ENCODE data around the gene ZCWPW1.

ZCWPW1 gene

DNA sequence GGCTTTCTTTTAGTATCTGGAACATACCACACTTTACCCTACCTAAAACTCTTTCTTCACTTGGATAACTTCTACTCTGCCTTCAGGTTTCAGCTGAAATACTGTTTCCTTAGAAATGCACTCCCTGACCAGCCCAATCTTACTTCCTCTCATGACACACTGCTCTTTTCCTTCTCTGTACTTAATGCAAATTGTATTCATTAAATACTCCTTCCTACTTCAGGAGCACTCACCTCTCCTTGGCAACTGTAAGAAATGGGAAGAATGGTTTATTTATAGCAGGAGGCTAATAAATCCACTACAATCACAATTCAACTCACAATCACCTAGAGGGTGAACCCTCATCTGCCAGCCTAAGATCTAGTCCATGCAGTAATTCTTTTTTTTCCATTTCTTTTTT lies 15.2 kb downstream of the ZCWPW1 start:
- DNase-seq (ENCODE audit: low read depth), result no peak
- H3K4me3 ChIP-seq (ENCODE audit: low read depth, low read length), result no peak overlapping the region

DNA sequence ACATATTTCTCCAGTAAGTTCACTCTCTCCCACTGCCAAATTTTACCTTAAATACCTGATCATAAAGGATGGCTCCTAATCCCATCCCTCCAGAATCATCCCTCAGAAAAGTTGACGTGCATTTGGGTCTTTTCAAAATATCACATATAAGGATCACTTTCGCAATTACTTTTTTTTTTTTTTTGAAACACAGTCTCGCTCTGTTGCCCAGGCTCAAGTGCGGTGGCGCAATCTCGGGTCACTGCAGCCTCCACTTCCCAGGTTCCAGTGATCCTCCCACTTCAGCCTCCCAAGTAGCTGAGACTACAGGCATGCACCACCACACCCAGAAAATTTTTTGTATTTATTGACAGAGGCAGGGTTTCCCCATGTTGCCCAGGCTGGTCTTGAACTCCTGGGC lies 17.4 kb downstream of the ZCWPW1 start:
- no peak overlapping the region for H3K4me3 ChIP-seq (ENCODE audit: low read depth, low read length)
- DNase-seq (ENCODE audit: low read depth), result no peak

GRCh38 chr7:100407285-100408180 lies 21.0 kb downstream of the ZCWPW1 start:
- no peak overlapping the region for H3K4me3 ChIP-seq (ENCODE audit: low read depth, low read length)
- DNase-seq (ENCODE audit: low read depth), result peak; percentile 31

DNA sequence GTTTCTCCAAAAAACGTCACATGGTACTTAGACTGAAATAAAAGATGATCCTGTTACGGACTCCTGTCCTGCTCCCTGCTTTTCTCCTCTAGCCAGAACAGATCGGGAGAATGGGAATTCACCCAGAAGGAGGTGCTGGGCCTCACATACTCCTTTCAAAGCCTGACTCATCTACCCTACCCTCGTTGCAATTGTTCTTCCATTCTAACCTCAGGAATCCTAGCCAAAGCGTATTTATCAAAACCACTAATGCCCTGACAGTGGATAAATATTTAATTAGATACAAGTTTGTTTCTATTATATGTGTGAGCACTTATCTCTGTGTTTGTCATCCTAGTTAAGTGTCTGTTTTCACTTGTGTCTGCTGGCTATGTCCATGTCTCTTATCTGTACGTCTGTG lies 21.7 kb downstream of the ZCWPW1 start:
- DNase-seq (ENCODE audit: low read depth), result peak; percentile 23

DNA sequence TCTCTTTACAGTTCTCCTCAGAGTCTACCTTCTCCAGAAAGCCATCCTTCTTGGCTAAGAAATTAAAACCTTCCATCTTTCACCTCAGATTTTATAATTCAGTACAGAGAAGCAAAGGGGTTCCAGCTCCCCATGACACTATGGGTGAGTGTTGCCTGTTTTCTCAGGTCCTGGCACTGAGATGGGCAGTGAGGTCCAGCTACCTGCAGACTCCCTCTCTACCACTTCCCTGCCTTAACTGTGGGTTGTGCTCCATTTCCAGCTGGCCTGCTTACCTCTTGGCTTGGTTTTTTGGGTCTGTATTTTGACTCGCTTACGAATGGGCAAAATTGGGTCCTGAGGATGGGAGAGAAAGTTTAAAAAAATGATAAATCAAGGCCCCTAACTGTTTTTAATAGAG lies 26.3 kb downstream of the ZCWPW1 start:
- no peak overlapping the region for H3K4me3 ChIP-seq (ENCODE audit: low read depth, low read length)
- DNase-seq (ENCODE audit: low read depth), result no peak

More for the DNA sequence above, 21.7 kb downstream of the ZCWPW1 start:
- no peak overlapping the region for H3K4me3 ChIP-seq (ENCODE audit: low read depth, low read length)

DNA sequence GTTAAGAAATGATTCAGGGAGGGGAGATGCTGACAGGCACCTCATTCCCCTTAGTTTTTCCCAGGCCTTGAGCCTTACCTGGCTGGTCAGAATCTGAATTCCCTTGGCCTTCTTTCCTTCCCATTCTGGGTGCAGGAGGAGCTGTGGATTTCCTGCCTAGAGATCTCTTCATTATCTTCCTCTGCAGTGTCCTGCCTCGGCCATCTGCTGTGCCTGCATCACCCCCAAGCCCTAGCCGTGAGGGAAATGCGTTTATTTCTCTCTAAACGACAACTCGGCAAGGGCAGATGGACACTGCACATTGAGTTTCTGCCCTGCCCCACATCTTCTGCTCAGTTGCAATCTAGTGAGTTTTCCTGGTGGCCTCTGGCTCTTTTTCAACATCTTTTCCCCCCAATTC lies 26.7 kb downstream of the ZCWPW1 start:
- H3K4me3 ChIP-seq (ENCODE audit: low read depth, low read length), result no peak overlapping the region
- no peak for DNase-seq (ENCODE audit: low read depth)

GRCh38 chr7:100400656-100401055 lies 27.8 kb downstream of the ZCWPW1 start:
- no peak for DNase-seq (ENCODE audit: low read depth)
- no peak overlapping the region for H3K4me3 ChIP-seq (ENCODE audit: low read depth, low read length)

DNA sequence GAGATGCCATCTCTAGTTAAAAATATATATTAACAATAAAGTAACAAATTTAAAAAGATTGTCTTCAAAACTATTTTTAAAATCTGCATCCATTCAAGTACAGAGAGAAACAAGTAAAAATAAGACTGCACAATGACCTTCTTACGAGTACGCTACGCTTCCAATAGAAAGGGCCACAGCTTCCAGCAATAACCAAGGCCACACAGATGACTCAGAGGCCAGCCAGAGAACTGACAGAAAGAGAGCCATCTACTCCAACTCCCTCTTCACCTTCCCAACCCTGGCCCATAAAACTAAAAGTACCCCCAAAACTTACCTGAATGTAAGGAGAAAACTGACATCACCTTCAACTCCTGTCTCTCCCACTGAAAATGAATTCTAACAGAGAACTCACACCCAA lies 28.5 kb downstream of the ZCWPW1 start:
- H3K4me3 ChIP-seq (ENCODE audit: low read depth, low read length), result no peak overlapping the region
- DNase-seq (ENCODE audit: low read depth), result no peak

DNA sequence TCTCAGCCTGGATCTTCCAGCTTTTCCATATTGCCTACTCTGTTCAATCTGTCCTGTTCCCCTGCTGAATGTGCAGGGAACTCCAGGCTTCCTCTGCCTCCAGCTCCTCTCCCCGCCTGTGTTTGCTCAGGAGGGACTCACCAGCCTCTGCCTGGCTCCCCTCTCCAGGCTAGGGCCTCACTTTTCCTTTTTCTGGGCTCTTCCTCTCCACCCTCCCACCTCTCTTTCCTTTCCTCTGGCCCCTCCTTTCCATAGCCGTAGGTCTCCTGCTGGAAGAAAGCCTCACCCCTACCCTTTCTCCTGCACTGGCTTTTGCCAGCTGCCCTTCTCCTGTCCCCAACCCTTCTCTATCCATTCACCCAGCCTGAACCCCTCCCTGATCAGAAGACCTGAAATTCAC lies 30.3 kb downstream of the ZCWPW1 start:
- DNase-seq (ENCODE audit: low read depth), result no peak
- no peak overlapping the region for H3K4me3 ChIP-seq (ENCODE audit: low read depth, low read length)

DNA sequence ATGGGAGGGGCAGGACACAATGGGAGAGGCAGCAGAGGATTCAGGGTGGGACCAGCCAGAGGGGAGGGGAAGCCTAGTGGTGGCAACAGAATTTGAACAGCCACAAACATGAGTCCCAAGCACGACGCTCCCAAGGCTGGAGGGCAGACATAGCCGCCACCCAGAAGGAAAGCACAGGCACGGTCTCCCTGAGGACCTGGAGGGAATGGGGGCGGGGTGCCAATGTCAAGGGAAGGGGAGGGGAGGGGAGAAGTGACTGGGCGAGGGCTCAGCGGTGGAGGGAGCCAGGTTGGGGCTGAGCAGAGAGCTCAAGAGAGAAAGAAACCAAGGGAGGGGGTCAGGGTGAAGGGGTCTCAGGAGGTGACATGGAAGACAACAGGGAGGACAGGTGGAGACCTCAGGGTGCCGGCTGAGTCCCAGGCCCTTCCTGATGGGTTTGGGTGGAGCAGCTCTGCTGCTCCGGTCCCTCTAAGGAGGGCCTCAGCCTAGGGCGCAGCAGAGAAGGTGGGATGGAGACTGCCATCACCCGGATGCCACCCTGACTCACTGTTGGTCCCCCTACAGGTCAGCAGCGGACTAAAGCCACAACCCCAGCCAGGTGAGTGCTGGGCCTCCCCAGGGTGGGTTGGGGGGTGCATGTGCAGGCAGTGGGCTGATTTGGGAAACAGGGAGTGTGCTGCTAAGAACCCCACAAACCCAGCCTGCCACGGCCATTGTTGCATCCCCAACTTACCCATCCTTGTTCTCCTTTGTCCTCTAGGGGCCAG lies 31.0 kb downstream of the ZCWPW1 start:
- no peak overlapping the region for H3K4me3 ChIP-seq (ENCODE audit: low read depth, low read length)
- DNase-seq (ENCODE audit: low read depth), result no peak

DNA sequence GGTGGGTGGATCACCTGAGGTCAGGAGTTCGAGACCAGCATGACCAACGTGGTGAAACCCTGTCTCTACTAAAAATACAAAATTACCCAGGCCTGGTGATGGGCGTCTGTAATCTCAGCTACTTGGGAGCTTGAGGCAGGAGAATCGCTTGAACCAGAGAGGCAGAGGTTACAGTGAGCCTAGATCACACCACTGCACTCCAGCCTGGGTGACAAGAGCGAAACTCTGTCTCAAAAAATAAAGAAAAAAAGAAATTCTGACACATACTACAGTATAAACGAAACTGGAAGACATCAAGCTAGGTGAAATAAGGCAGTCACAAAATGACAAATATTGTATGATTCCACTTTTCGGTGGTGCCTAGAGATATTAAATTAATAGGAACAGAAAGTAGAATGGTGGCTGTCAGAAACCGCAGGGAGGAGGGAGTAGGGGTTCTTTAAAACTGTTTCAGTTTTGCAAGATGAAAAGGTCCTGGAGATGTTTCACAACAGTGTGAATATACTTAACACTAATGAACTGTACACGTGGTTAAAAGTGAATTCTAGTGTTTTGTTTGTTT lies 32.0 kb downstream of the ZCWPW1 start:
- no peak overlapping the region for H3K4me3 ChIP-seq (ENCODE audit: low read depth, low read length)
- no peak for DNase-seq (ENCODE audit: low read depth)

DNA sequence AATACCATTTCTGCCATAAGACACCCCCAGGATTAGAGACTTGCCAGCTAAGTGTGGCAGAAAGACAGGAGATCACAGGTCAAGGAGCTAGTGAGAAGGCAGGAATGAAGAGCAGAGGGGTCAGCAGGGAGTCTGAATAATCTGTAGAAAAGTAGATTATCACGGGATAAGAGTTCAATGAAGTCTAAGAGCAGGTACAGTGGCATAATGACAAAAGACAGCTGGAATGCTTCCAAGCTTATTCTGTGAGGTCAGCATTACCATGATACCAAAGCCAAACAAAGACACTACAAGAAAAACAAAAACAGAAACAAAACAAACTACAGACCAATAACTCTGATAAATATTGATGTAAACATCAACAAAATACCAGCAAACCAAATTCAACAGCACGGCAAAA lies 34.4 kb downstream of the ZCWPW1 start:
- H3K4me3 ChIP-seq (ENCODE audit: low read depth, low read length), result no peak overlapping the region
- DNase-seq (ENCODE audit: low read depth), result no peak

GRCh38 chr7:100393233-100393905 lies 35.1 kb downstream of the ZCWPW1 start:
- no peak for DNase-seq (ENCODE audit: low read depth)
- H3K4me3 ChIP-seq (ENCODE audit: low read depth, low read length), result no peak overlapping the region

DNA sequence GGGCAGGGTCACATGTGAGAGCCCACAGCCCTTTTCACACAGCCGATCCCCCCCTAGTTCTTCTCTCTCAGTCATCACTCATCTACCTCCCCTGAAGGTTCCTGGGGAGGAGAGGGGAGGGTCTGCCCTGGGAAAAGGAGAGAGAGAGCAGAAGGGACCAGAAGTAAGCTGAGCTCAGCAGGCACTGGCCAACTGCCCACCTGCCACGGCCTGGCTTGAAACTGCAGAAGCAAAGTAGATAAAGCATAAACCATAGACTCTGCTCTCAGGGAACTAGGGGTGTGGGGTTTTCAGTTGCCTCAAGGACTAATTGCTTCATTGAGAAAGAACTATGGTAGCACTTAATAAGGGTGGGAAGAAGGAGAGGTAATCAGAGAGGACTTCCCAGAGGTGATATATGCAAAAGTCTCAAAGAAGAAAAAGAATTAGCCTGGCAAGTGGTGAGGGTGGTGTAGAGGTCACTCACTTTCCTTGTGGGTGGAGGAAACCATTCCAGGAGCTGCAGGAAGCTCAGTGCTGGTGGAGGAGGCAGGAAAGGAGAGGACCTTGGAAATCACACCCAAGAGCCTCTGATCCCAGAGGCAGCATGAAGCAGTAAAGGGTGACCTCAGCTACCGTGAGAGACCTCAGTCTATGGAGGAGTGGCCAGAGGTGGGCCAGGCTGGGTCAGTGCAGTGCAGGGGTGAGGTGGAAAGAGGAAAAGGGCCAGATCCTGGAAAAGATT lies 38.1 kb downstream of the ZCWPW1 start:
- no peak overlapping the region for H3K4me3 ChIP-seq (ENCODE audit: low read depth, low read length)
- DNase-seq (ENCODE audit: low read depth), result no peak

DNA sequence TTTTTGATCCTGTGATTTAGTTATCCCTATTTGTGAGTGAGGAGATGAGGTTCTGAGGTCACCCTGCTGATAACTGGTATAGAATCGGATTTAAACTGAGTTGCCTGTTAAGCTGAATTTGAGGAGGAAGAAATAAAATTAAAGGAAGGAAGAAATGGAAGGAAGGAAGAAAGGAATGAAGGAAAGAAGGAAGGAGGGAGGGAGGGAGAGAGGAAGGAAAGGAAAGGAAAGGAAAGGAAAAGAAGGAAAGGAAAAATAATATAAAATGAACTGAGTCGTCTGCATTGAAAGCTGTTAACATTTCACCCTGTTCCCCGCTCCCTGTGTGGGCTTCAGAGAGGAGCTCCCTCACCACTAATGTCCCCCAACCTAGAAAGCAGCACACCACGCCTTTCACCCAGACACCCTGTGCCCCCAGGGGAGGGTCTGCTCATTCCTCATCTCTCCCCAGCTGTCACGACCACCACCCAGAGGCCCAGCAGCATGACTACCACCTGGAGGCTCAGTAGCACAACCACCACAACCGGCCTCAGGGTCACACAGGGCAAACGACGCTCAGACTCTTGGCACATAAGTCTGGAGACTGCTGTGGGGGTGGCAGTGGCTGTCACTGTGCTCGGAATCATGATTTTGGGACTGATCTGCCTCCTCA lies 38.9 kb downstream of the ZCWPW1 start:
- no peak for DNase-seq (ENCODE audit: low read depth)
- H3K4me3 ChIP-seq (ENCODE audit: low read depth, low read length), result no peak overlapping the region

DNA sequence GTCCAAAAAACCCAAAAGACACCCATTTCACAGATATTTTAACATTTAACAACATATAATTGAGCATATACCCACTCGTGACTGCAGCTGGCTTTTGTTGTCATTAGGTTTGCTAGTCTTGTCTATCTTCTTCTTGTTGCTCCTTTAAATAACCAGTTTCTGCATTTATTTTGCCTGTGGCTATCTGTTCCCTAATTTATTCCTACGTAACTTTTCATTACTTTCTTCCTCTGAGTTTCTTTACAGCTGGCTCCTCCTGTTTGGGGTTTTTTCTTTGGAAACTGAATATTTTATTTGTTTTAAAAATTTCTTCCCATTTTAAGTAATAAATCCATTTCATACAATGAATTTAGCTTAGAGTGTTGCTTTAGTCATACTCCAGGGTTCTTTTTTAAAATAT lies 40.8 kb downstream of the ZCWPW1 start:
- H3K4me3 ChIP-seq (ENCODE audit: low read depth, low read length), result no peak overlapping the region
- no peak for DNase-seq (ENCODE audit: low read depth)

GRCh38 chr7:100386940-100387339 lies 41.6 kb downstream of the ZCWPW1 start:
- no peak for DNase-seq (ENCODE audit: low read depth)
- H3K4me3 ChIP-seq (ENCODE audit: low read depth, low read length), result no peak overlapping the region

DNA sequence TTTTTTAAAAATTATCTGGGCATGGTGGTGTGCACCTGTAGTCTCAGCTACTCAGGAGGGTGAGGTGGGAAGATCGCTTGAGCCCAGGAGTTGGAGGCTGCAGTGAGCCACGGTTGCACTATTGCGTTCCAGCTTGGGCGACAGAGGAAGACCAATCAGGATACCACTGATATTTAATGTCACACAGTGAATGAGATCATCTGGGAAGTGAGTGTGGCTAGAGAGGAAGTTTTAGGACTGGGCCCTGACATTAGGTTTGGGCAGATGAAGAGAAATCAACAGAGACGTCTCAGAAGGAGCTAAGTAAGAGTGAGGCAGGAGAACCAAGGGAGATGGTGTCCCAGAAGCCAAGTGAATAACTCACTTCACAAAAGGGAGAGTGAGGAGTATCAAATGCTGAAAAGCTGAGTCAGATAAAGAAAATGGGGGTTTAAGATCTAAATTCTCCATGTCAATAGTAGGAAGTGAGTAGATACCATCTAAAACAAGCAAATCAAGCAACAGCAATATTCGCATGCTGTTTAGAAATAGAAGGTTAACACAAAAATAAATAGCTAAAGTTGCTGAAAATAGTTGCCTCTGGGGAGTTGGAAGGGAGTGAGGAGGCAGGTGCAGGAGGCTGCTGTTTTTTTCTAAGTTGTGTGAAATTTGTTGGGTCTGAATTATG lies 43.7 kb downstream of the ZCWPW1 start:
- no peak for DNase-seq (ENCODE audit: low read depth)
- H3K4me3 ChIP-seq (ENCODE audit: low read depth, low read length), result no peak overlapping the region
